GM18517 (cell line): ENCODE data around the gene MYH9.
"Not testable (repeated sequence)": the region's sequence is repeated elsewhere in the genome, so short reads cannot be mapped to it uniquely, and the experiment has no call there.

Experiments used
- ATAC-seq: cut with Tn5 transposase; IDR thresholded peaks from one replicate; pipeline ENCODE4 v1.9.1; 2021; ENCODE audit warnings: mild to moderate bottlenecking, moderate library complexity; ENCODE audit not compliant: unreplicated experiment

The MYH9 gene

DNA sequence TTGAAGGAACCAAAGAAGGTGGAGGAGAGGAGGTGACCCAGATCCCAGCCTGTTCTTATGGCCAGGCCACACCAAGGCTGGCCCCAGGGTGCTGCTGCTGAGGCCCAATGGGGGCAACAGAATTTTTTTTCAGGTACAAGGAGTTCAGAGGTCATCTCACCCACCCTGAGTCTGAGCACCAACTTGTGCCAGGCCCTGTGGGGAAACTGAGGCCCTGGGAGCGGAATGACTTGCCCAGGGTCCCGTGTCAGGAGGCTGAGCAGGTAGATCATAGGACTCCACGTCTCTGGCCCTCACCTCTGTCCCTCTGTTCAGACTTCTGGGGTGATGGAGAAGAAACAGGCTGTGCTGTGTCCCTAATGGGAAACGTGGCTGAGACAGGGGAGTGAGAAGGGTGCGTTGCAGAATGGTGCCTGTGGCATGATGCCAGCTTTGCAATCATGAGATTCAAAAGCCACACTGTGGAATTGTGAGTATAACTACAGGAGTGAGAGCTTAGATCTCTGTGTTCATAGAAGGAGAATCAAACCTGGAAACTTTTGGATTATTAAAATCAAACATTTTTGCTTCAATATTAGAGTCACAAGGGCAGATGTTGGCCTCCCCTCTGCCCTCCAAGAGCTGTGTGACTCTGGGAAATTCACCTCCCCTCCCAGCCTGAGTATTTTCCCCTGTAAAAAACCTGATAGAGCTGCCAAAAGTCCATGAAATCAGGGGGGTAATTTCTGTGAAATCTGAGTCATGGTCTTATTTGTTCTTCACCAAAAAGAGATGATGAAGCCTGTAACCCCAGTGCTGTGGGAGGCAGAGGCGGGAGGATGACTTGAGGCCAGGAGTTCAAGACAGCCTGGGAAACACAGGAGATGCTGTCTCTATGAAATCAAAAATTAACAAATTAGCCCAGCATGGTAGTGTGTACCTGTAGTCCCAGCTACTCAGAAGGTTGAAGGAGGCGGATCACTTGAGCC lies 134.0 kb downstream of the MYH9 start:
- no peak for ATAC-seq

DNA sequence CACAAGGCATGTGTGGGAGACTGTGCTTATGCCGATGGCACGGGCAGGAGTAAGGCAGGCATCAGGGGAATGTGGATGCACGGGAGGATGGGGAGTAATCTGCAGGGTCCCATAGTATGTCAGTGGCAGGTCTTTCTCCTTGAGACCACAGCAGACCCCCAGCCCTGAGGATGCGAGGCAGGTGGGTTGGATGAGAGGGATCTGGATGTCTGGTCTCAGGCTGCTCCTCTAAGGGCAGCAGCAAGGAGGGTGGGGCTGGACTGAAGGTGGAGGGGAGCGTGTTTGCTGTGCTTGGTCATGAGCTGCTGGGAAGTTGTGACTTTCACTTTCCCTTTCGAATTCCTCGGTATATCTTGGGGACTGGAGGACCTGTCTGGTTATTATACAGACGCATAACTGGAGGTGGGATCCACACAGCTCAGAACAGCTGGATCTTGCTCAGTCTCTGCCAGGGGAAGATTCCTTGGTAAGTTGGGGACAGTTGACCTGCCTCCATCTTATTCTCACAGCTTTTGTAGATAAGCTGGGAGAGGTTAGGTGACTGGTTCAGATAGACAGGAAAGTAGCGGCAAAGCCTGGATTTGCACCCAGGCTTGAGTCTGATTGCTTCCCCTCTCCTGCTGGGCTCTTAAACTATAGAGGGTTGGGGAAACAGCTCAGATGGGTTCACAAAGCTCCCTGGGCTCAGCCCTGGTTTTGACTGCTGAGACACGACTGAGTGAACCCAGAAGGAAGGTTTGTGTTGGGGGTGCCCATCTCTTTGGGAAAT lies 134.8 kb downstream of the MYH9 start, which contains the start of gene APOL1:
APOL1 (plus strand) TSS at position 380 of the 769 bp plus-strand sequence. CDS start 1,823 bp downstream, outside the sequence.
- ATAC-seq = no peak

DNA sequence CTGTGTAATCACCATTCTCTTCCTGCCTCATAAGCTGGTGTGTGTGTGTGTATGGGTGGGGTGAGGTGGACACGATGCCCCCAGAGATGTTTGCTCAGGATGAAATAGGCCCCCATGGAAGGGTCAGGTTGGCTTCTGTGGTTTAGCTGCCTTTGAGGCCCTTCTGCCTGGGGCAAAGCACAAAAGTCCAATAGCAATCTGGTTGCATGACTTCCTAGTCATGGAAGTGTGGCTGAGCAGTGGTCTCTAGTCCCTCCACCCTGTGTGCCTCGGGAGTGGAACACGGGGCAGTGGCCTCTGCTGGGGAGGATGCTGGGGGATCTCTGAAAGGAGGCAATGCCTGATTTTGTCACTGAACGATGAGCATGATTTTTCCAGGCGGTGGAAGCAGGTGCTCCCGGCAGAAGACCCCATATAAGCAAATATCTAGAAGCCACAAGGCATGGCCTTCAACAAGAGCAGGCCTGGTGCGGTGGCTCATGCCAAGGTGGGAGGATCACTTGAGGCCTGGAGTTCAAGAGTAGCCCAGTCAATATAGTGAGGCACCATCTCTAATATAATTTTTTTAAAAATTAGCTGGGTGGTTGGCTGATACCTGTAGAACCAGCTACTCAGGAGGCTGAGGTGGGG lies 135.7 kb downstream of the MYH9 start:
- ATAC-seq = not testable (repeated sequence)

DNA sequence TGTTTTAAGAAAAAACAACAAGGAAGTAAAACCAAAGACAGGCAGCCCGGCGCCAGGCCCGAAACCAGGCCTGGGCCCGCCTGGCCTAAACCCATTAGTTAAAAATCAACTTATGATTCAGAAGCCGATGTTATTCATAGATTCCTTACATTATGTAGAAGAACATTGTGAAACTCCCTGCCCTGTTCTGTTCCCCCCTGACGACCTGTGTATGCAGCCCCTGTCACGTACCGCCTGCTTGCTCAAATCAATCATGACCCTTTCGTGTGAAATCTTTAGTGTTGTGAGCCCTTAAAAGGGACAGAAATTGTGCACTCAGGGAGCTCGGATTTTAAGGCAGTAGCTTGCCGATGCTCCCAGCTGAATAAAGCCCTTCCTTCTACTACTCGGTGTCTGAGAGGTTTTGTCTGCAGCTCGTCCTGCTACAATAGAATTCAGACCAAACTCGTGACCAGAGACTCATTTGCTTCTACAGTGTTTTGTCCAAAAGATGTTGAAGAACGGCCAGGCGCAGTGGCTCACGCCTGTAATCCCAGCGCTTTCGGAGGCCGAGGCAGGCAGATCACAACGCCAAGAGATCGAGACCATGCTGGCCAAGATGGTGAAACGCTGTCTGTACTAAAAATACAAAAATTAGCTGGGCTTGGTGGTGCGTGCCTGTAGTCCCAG lies 137.3 kb downstream of the MYH9 start:
- not testable (repeated sequence) for ATAC-seq

DNA sequence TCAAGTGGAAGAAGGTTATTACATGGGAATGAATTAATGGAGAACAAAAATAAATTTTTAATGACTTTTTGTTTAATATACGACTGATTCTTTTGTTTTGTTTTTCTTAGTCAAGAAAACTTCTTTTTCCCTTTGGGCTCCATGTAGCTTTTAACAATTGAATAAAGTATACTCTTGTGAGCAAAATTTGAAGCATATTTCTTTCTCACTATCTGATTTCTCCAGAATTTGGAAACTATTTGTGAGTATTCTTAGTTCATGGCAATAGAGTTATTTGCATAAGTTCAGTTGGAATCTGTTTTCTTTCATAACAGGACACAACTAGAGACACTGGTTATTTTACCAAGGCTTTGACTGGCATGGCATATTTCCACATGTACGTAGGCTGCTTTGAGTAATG lies 138.6 kb downstream of the MYH9 start:
- ATAC-seq = no peak

DNA sequence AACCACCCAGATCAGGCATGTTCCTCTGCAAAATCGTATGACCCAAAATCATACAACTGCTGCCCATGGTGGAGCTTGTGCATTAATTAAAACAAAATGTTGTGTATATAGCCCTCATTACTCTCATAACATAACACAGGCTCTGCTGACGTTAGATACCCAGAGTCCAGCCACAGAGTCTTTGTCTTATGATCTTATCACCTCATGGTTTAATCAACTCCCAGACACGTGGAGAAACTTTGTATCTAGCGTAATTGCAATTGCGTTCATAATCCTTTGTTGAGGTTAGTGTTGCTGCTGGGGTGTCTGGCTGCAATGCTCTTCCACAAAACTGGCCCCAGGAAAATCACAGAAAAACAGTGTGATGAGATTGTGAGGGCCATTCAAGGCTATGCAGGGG lies 139.8 kb downstream of the MYH9 start:
- no peak for ATAC-seq

DNA sequence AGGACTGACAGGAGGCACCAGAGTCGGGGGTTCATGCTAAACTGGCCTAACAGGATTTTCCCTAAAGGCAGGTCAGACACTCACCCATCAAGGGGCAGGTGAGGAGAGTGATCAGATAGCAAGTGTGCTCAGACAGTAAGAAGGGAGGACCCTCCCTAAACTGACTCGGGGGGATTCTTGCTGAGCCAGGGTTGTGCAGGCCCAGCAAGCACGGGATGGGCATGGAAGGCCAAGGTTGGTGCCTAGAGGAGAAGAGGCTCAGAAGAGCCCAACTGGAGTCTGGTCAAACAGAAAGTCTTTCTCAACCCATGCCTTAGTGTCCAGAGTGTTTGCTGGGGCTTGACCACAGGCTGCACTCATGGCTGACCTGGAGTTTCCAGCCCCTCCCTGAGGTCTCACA lies 141.0 kb downstream of the MYH9 start:
- no peak for ATAC-seq

DNA sequence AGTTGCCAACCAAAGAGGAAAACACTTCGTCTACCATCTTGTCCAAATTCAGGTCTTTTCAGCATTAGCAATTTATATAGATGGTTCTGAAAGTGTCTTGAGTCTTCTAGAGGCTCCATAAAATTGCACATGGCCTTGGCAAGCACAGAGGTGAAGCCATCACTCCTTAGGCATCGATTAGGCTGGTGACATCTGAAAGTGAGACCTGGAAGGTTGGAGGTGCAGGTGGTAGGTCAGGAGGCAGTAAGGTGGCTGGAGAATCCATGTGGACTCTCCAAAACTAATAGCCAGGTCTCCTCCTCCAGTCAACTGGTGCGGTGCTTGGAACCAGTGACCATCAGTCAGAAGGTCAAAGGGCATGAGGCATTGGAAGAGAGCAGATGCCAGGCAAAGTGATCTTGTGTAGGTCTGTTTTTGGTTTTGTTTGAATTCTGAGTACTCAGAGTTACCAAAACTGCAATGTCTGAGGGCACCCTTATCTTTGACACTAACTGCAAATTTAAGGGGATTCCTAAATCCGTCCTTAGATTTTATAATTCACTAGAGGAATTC lies 141.9 kb downstream of the MYH9 start:
- no peak for ATAC-seq

DNA sequence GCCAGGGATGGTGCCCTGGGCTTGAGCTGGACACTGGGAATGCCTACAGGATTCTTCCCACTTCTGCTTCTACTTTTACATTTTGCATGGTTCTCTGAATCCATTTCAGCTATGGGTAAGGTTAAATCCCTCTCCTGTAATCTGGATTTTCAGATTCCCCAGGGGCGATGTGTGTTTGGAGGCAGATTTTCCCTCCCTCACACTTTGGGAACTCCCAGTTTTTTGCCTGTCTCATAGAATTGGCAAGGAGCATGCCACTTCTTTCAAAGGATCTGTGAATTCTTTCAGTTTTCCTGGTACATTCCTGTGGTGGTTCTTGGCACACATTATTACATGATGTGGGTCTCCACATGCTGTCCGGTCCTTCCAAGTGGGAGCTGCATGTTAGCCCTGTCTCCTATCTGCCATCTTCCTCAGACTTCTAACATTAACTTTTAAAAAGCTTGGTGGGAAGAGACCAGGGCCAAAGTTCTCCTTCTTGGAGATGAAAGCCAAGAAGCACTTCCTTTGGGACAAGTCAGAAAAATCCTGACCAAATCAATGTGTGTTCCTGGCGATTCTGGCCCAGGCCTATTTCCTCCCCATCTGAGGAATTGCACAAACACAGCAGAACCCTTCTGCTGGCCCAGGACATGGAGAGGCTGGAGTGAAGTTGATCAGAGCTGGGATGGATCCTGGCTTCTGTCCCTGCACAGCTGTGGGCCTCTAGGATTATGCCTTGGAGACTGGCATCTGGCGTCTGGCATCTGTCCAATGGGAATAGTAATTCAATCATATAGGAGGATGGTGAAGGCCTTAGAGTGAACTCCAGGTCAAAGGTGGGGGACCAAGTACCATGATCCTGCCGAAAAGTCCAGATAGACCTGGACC lies 143.0 kb downstream of the MYH9 start:
- ATAC-seq = no peak

DNA sequence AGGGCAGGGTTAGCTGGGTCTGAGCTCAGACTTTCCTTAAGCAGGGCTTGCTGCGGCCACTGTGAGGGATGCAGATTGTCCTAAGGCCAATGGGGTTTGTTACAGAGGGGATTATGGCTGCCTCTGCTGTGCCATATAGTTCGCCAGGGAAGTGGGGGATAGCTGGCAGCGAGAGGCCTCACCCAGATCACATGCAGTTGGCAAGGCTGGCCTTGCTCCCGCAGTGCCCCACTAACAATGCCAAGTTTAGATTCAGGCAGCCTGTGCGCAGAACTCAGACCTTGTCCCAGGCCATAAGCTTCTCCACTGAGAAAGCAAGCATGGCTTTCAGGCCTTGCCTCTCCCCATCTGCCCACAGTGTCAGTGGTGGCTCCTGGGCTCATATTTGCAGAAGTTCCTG lies 143.8 kb downstream of the MYH9 start:
- no peak for ATAC-seq

DNA sequence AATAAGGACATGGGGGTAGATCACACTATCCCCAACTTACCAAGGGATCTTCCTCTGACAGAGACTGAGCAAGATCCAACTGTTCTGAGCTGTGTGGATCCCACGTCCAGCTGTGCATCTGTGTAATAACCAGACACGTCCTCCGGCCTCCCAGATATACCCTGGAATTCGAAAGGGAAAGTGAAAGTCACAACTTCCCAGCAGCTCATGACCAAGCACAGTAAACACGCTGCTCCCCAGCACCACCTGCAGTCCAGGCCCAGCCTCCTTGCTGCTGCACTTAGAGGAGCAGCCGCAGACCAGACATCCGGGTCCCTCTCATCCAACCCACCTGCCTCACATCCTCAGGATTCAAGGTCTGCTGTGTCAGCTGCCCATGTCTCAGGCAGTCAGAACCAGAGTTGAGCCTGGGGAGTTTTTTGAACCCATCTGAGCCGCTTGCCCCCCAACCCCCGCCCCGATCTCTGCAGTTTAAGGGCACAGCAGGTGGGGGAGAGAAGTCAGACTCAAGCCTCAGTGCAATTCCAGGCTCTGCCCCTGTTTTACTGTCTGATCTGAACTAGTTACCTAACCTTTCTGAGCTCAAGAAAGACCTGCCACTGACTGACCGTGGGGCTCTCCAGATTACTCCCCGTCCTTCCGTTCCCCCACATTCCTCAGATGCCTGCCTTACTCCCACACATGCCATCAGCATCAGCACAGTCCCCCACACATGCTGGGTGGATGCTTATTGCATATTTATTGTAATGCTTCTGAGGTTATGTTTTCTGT lies 148.2 kb downstream of the MYH9 start, which contains the start of gene APOL2:
APOL2 (minus strand) TSS at position 127 of the 771 bp plus-strand sequence. CDS start 6,365 bp downstream, outside the sequence.
- peak; percentile 87 for ATAC-seq

DNA sequence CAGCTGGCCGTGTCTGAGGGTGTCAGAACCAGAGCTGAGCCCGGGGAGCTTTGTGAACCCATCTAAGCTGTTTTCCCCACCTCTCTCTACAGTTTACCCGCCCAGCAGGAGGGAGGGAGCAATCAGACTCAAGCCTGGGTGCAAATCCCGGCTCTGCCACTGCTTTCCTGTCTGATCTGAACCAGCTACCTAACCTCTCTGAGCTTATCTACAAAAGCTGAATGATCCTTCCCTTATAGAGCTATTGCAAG lies 148.7 kb downstream of the MYH9 start:
- peak; percentile 10 for ATAC-seq

DNA sequence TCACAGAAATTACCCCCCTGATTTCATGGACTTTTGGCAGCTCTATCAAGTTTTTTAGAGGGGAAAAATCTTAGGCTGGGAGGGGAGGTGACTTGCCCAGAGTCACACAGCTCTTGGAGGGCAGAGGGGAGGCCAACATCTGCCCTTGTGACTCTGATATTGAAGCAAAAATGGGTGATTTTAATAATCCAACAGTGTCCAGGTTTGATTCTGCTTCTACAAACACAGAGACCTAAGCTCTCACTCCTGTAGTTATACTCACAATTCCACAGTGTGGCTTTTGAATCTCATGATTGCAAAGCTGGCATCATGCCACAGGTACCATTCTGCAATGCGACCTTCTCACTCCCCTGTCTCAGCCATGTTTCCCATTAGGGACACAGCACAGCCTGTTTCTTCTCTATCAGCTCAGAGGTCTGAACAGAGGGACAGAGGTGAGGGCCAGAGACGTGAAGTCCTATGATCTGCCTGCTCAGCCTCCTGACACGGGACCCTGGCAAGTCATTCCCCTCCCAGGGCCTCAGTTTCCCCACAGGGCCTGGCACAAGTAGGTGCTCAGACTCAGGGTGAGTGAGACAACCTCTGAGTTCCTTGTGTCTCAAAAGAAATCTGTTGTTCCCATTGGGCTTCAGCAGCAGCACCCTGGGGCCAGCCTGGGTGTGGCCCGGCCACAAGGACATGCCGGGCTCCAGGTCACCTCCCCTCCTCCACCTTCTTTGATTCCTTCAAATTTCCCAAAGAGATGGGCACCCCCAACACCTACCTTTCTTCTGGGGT lies 149.2 kb downstream of the MYH9 start:
- ATAC-seq = peak; percentile 16

DNA sequence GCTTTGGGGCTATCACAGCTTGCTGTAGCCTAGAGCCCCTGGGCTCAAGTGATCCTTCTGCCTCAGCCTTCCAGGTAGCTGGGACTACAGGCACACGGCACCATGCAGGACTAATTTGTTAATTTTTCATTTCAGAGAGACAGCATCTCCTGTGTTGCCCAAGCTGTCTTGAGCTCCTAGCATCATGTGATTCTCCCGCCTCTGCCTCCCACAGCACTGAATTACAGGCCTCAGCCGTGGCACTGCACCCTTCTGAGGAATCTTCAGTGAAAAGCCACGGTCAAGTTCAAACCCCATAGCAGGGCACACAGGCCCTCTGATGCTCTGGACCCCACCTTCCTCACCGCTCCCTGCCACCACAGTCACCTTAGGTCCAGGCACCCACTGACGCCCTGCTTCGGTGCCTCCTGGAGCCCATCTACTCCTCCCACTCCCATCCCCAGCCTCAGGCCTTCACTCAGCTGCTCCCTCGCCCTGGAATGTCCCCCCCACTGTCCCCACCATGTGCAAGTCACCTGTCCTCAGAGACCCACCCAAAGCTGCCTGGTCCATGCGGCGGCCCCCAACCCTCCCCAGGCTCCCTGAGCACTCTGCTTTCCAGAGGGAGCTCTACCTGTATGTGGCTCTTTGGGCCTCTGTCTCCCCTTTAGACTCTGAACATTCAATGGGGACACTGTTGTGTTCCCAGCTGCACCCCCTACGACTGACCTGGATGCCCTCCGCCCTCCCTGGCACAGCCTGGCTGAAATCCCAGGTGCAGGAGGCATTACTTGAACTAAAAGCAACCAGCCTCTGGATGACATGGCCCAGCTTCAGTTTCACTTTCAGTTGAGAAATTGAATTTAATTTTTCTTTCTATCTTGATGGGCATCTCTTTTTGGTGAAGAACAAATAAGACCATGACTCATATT lies 150.1 kb downstream of the MYH9 start:
- ATAC-seq = no peak

DNA sequence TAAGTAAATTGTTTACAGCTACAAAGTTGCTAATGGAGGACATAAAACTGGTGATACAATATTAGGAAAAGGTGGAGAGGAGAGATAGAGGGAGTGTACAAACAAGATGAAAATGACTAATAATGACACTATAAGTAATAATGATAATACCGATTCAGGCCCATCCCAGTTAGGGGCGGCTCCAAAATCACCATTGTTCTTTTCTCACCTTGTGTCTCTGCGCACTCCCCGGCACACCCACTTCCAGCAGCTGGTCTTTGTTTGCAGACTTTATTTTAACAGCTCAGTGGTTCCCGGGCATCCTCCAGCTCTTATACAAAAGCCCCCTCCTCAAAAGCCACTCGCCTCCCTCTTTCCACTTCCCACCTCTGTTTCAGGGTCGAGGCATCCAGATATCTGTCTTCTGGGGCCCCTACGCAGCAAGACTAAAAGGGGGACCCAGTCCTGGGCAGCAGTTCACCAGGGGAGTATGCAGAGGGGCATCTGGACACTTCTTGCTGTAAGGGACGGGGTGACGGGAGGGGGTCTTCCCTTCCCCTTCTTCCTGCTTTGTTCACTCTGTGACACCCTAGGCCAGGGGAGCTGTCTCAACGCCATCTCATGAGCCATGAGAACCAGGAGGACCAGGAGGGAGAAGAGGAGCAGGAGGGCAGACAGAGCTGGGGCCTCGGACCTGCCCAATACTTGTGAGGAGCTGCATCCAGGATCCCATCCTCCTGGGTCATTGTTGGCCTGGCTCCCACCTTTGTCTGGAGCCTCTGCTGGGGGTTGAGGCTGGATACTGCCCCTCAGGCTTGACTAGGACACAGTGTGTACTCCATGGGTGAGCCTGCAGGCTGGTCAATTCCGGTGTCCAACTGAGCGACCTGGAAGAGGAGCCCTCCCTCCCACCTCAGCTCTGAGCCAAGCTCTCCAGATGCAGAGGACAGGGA lies 151.1 kb downstream of the MYH9 start:
- ATAC-seq = no peak

DNA sequence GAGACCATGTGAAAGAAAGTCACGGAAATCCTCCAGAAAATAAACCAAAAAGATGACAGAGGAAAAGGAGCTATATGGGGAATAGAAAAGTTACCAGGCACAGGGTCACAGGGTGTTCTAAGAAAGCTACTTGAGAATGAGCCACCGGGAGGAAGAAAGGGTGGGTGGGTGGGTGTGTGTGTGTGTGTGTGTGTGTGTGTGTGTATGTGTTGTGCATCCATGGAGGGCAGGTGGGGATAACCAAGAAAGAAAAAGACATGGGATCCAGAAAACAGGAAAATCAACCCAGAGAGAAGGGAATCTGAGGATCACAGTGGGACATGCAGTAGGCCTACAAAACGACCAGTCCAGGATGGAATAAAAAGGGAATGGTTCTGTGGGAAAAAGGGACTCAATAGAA lies 152.2 kb downstream of the MYH9 start:
- no peak for ATAC-seq
